ENCODE measurements around the gene DIP2A.
"Not testable (repeated sequence)": the region's sequence is repeated elsewhere in the genome, so short reads cannot be mapped to it uniquely, and the experiment has no call there.

Gene DIP2A

DNA sequence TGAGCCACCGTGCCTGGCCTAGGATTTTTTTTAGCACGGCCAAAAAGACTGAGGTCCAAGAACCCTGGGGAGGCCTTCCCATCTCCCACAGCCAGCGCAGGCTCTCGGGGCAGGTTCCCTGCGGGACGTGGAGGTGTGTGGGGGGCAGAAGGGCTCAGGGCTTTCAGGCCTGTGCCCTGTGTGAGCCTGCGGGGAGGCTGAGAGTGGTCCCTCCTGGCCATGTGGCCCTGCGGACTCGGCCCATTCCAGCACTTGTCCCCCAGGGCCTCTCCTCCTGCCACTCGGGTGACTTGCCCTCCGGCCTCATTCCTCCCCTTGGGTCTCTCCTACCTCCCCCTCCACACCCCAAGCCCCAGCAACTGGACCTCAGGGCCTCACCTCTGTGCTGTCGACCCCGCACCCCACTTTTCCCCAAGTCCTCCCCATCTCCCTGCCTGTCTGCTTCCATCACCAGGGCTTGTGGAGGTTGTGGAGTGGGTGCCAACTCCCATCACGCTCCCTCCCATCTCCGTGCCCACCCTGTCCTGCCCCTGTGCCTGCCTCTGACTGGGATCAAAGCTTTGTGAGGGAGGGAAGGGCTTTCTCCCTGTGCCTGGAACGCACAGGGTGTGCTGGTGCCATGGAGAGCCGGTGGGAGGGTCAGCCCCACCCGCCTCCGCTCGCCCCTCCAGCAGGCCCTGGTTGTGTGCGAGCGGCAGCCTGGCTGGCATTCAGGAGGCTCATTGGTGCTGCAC, 32.2 kb upstream of the DIP2A start:
- no peak for DNase-seq

- DNase-seq, result no peak
These were observed 31.2 kb upstream of the DIP2A start for GRCh38 chr21:46427516-46427915.

- DNase-seq, result no peak
These were observed 30.4 kb upstream of the DIP2A start for GRCh38 chr21:46428286-46428685.

GRCh38 chr21:46428987-46429710, 29.5 kb upstream of the DIP2A start:
- no peak for DNase-seq

DNA sequence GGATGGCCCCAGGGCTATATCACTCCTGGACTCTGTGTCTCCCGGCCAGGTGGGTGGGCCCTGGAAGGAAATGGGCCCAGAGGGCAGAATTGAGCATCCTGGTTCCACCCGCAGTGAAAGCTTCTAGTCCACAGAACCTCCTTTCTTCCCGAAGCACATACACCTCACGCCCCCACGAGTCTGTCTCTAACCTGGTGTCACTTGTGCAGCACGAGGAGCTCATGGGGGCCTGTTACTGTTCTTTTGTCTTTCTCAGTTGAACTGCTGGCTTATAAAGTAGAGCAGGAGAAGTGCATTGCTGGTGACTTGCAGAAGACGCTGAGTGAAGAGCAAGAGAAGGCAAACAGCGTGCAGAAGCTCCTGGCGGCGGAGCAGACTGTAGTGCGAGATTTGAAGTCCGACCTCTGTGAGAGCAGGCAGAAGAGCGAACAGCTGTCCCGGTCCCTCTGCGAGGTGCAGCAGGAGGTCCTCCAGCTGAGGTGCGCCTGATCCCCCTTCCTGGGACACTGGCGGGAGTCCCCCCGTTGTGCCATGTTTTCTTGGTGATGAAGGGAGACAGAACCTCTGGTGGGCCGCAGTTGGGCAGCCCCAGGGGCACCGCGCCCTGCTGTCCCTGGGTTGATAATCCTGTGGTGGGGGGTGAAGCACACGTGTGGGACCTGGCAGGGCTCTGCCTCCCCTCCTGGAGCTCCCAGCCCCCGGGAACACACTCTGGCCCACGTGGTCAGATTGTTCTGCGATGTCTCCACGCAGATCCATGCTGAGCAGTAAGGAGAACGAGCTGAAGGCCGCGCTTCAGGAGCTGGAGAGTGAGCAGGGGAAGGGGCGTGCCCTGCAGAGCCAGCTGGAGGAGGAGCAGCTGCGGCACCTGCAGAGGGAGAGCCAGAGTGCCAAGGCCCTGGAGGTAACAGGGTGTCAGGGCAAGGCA, 28.7 kb upstream of the DIP2A start:
- no peak for DNase-seq

- DNase-seq, result no peak
These were observed 27.2 kb upstream of the DIP2A start for GRCh38 chr21:46431448-46431847.

DNA sequence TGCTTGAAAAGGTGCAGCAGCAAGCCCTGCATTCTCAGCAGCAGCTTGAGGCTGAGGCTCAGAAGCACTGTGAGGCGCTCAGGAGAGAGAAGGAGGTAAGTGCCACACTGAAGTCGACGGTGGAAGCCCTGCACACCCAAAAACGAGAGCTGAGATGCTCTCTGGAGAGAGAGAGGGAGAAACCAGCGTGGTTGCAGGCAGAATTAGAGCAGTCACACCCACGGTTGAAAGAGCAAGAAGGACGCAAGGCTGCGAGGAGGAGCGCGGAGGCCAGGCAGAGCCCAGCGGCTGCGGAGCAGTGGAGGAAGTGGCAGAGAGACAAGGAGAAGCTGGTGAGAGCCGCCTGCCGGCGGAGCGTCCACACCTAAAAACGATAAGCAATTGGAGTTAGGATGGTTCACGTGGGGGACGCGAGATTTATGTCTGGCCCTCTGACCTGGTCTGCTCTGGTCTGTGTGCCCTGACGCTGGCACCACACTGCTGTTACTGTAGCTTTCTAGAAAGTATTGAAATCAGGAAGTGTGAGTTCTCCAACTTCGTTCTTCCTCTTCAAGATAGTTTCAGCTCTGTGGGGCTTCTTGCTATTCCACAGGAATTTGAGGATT, 26.7 kb upstream of the DIP2A start:
- no peak for DNase-seq

DNA sequence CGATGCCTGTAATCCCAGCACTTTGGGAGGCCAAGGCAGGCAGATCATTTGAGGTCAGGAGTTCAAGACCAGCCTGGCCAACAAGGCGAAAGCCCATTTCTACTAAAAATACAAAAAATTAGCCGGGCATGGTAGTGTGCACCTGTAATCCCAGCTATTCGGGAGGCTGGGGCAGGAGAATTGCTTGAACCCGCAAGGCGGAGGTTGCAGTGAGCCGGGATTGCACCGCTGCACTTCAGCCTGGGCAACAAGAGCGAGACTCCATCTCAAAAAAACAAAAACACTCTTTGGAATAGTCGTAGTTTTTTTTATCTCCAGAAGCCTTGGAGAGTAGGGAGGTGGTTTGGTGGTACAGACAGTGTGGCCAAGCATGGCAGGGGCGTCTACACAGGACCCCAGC, 25.6 kb upstream of the DIP2A start:
- DNase-seq, result not testable (repeated sequence)

DNA sequence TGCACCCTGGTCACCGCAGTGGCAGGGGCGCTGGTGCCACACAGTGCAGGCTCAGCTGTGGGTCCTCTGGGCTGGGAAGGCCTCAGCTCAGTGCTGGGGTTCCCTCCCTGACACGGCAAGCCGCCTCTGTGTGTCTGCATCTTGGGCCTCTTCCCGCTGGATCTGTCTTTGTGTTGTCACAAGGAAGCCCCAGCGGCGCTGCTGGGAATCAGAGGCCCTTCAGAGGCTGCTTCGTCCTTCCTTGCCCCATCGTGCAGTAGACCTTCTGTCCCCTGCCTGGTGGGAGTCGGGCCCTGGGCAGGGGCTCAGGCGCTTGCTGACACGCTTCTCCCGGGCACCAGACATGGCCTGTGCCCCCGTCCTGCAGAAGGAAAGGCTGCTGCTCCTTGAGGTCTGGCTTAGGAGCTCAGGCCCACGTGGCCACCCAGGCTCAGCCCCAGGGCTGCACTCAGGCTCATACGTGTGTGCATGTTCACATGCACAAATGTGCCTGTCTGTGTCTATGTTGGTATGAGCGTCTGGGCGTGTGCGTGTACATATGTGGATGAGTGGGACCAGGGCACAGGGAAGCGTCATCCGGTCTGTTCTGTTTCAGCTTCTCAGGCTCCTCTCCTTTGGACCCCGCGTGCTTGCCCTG, 24.3 kb upstream of the DIP2A start:
- no peak for DNase-seq

DNA sequence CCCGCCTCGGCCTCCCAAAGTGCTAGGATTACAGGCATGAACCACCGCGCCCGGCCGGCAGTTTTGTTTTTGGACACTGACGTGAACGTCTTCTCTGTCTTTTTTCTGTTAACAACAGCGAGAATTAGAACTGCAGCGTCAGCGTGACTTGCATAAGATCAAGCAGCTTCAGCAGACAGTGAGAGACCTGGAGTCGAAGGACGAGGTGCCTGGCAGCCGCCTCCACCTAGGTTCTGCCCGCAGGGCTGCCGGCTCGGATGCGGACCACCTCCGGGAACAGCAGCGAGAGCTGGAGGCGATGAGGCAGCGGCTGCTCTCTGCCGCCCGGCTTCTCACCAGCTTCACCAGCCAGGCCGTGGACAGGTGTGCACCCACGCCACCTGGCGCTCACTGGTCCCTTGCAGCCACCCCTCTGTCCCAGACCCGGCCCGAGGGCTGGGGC, 22.9 kb upstream of the DIP2A start:
- no peak for DNase-seq

- DNase-seq, result no peak
These were observed 22.1 kb upstream of the DIP2A start for GRCh38 chr21:46436621-46437020.

DNA sequence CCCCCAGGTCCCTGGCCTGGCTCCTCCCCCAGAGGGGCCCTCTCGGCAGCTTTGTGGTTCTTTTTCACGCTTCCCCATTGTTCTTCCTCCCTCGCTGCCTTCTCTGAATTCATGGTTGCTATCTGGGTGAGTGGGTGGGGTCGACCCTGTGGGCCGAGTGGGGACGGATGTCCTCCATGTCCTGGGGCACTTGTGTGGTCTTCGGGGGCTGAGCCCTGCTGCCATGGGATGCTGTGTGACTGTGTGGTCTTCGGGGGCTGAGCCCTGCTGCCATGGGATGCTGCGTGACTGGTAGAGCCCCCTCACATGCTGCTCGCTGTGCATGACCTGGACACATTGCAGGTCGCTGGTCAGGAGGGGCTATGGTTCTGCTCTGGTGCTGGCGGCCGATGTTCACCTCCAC, 21.6 kb upstream of the DIP2A start:
- no peak for DNase-seq

DNA sequence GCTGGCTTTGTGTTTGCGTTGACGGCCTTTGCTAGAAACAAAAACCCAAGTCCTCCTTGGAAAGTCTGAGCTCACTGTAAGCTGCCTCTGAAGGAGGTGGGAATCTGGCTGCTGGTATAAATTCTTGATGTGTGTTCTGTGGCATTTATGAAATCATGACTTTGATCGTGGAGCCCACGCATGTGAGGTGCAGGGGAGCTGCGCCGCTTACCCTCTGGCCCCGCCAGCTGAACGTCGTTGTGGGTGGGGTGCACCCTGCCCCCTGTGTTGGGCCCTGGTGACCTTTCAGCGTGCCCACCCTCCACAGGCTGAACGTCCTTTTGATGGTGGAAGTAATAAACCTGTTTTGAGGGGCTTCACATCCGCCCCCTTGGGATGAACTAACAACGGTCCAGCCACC, 21.2 kb upstream of the DIP2A start:
- no peak for DNase-seq

GRCh38 chr21:46438241-46438640, 20.4 kb upstream of the DIP2A start:
- no peak for DNase-seq

GRCh38 chr21:46439906-46440305, 18.8 kb upstream of the DIP2A start:
- no peak for DNase-seq

- DNase-seq, result no peak
These were observed 17.4 kb upstream of the DIP2A start for GRCh38 chr21:46441331-46441730.

- DNase-seq, result no peak
These were observed 16.7 kb upstream of the DIP2A start for GRCh38 chr21:46441961-46442498.

DNA sequence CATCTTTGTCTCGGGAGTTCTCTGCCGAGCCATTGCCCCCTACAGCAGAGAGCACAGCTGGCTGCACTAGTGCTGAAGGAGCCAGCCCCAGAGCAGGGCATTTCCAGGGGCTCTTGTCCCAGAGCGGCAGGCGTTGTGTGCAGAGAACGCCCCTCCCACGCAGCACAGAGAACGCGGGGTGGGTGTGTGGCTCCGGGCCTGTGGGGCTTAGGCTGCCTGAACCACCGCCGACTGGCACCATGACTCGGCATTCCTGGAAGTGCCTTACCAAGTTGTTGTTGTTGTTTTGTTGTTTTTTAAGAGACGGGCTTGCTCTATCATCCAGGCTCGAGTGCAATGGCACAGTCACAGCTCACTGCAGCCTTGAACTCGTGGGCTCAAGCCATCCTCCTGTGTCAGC, 15.8 kb upstream of the DIP2A start:
- DNase-seq, result no peak

DNA sequence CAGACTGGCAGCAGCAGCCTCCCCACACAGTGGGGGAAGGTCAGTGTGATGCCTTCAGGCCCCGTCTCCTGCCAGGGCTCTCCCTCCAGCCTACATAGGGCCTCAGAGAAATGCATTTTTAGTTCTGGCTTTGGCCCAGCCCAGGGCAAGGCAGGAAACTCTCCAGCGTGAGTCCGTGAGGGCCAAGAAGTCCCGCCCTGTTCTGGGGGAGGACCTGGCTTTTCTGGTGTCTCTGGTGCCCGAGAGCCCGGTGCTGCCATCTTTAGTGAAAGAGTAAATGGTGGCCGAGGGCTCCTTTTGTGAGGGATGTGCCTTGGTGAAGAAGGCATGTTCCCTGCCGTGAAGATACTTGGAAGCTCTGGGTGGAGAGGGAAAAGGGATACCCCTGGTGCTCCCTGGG, 14.8 kb upstream of the DIP2A start:
- DNase-seq, result no peak

GRCh38 chr21:46448108-46448507, 10.6 kb upstream of the DIP2A start:
- DNase-seq, result no peak

DNA sequence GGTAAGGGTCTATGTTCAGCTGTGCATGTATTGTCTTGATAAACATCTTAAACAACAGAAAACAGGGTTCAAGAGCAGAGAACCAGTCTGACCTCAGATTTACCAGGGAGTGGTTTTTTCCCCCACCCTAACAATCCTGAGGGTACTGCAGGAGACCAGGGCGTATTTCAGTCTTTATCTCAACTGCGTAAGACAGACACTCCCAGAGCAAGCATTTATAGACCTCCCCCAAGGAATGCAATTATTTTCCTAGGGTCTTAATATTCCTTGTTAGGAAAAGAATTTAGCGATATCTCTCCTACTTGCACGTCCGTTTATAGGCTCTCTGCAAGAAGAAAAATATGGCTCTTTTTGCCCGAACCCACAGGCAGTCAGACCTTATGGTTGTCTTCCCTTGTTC, 9.8 kb upstream of the DIP2A start:
- DNase-seq, result not testable (repeated sequence)

GRCh38 chr21:46452710-46453109, 6.0 kb upstream of the DIP2A start:
- no peak for DNase-seq
